Effector CD4-positive, alpha-beta T cell (primary cell): Measurements from ENCODE around the gene TRAPPC1.
A peak's percentile ranks its signal among the peaks of the same experiment; 100 is the strongest.
"Not testable (repeated sequence)": the region's sequence is repeated elsewhere in the genome, so short reads cannot be mapped to it uniquely, and the experiment has no call there.

Experiments
- DNase-seq: peaks from one replicate; pipeline ENCODE4 v3.0.0-alpha.2; 2020
- total RNA-seq: gene quantifications from one replicate; lab custom pipeline; 2026; lab: John Stamatoyannopoulos, UW

The TRAPPC1 gene, protein sequence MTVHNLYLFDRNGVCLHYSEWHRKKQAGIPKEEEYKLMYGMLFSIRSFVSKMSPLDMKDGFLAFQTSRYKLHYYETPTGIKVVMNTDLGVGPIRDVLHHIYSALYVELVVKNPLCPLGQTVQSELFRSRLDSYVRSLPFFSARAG
- 10.9 reads per million, percentile 33 among the genes with 10 or more reads in this experiment for total RNA-seq

DNA sequence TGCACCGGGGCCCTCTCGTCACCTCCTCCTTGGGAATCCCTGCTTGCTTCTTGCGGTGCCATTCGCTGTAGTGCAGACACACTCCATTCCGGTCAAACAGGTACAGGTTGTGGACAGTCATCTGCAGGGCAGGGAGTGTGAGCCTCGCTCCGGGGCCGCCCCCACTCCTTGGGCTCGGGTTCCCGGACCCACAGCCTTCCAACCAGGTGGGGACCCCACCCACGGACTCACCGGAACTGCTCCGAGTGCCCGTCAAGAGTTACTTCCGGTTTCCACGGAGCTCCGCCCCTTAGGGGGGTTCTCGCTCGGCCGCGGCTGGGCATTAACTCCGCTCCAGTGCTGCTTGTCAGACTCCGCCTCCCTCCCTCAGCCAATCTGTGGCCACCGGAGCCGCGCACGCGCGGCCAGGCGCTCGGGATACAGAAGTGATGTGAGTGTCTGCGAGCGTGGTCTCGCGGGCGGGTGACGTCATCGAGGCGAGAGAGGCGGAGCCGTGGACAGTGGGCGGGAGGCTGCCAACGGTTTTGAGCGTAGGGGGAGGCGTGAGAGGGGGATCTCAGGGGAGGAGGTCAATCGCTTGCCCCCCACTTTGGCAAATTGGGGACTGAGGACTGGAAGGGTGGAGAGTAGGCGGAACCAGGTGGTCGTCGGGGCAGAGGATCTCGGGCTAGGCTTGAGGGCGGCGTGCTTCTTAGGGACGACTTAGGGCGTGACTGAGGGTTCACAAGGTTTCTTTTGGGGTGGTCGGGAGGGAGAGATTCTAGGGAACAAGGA, at the start of gene TRAPPC1, which contains the start of gene CNTROB:
TRAPPC1 (minus strand) TSS at position 238 of the 774 bp plus-strand sequence; CDS start at position 121, 117 bp downstream.
CNTROB (plus strand) TSS at position 498 of the 774 bp plus-strand sequence. CDS start 874 bp downstream, outside the sequence.
- DNase-seq = peak; percentile 99

DNA sequence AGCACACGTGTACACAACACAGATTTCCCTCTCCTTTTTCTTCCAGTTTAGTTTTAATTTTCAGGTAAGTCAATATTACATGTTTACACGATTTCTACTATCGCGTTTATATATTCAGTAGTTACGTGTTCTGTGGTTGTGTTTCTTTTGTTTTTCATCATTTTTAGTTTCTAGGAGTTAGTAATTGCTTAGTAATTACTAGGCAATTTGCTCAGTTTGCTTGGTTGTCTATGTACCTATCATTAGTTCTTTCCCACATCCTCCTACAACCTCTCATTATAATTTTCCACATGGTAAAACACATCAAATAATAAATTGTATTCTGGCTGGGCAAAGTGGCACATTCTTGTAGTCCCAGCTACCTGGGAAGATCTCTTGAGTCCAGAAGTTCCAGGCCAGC, 46.1 kb upstream of the TRAPPC1 start:
- no peak for DNase-seq

DNA sequence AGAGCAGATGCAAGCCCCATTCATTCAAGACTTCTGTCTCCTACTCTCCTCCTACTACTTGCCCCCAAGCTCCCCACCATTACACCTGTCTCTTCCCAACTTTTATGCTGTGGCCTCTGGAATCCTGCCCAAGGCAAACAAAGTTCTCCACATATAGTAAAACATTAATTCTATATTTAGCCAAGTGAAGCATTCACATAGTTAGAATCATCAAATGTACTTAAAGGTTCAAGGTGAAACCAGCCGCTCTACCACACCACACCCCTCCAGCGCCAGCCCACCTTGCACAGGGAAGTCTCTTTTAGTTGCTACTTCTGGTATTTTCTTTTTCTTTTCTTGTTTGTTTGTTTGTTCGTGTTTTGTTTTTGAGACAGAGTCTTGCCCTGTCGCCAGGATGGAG, 45.3 kb upstream of the TRAPPC1 start:
- DNase-seq = no peak

DNA sequence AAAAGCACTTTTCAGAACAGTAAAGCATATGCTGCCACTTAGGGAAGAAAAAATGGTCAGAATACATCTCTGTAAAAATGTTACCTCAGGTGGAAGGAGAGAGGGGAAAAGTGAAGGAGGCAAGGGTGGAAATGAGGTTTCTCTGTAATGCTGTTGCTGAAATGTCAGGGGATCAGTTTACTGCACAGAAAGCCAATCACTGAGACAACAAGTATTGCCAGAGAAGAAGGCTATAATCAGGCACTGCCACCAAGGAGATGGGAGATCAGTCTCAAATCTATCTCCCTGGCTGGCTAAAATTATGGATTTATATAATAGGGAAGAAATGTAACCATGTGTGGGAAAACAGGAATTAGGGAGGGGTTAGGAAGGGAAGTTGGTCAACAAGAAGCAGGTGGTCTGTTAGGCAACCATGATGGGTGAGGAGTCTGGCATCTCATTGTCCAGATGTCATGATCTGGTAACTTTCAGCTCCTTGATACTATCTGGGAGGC, 42.9 kb upstream of the TRAPPC1 start:
- DNase-seq = no peak

DNA sequence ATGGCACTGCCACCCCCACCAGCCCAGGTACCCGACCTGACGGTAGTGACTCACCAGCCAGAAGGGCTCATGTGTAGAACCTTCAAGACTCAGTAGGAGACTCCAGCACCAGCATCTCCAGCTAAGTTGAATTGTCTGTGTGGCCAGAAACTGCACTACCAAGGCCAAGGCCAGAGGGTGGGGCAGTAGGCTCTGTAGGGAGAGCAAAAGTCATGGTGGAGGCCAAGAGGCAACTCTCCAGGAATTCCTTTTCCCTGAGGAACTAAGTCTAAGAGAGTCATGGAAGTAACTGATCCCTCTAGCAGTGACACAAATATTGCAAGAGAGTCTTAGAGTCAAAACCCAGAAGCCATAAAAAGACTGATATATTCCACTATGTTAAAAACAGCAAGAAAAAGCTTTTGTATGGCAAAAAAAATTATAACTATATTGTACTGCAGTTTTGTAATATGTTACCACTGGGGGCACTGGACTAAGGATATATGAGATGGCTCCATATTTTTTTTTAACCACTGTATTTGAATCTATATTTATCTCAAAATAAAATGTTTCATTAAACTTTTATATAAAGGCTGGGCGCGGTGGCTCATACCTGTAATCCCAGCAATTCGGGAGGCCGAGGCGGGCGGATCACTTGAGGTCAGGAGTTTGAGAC, 40.5 kb upstream of the TRAPPC1 start:
- no peak for DNase-seq

DNA sequence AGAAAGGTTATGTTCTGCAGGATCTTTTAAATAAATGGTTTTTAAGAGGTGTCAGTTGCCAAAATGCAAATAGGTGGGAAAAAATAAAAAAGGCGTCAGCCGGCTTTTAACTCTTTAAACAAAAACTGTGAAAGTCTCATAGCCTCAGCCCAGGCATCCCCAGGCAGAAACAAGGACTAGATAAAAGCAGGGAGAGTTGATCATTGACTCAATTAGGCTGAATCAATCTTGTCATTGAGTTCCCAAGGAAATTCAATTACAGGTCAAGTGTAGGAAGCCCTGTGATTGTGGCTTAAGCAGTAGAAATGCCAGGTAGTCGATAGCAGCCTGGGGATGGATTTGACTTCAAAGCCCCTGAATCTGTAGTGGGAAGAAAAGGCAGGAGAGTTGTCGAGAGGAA, 39.9 kb upstream of the TRAPPC1 start:
- DNase-seq = no peak

DNA sequence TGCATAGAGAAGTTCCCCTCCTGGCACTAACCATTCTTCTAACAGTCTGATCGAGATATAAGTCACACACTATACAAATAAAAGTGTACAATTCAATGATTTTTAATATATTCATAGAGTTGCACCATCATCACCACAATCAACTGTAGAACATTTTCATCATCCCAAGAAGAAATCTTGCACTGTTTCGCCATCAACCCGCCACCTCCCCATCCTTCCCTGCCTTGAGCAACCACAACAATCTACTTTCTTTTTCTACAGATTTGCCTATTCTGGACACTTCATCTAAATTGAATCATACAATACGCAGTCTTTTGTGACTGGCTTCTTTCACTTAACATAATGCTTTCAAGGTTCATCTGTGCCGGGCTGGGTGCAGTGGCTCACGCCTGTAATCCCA, 37.7 kb upstream of the TRAPPC1 start:
- no peak for DNase-seq

DNA sequence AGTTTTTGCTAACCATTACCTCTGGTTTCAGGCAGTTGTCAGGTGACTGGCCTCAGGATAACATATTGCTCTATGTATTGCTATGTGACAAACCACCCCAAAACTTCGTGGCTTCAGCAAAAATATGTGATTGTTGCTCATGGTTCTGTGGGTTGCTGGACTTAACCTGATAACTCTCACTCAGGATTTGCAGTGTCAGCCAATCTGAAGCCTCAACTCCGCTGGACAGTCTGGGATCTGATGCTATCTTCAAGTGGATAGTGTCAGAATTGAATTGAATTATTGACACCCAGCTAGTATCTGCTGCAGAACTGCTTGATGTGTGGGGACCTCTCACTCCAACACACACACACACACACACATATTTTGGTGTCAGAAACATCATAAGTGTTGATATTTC, 36.0 kb upstream of the TRAPPC1 start:
- DNase-seq = no peak

DNA sequence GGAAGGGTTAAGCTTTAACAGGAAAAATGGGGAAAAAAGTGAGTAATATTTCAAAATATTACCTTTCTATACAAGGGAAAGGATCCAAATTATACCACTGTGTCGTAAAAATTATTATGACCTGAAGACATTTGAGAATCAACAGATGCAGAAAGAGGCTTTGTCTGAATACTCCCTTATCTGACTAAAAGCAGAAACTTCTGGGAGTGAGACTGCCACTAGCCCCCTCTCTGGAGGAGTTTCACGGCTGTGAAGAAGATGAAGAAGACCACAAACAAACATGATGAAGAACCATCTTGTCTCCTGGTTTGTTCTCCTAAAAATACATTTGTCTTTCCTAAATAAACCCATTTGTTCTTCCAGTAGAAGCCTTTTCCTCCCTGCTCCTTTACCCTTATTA, 29.7 kb upstream of the TRAPPC1 start:
- DNase-seq = no peak

DNA sequence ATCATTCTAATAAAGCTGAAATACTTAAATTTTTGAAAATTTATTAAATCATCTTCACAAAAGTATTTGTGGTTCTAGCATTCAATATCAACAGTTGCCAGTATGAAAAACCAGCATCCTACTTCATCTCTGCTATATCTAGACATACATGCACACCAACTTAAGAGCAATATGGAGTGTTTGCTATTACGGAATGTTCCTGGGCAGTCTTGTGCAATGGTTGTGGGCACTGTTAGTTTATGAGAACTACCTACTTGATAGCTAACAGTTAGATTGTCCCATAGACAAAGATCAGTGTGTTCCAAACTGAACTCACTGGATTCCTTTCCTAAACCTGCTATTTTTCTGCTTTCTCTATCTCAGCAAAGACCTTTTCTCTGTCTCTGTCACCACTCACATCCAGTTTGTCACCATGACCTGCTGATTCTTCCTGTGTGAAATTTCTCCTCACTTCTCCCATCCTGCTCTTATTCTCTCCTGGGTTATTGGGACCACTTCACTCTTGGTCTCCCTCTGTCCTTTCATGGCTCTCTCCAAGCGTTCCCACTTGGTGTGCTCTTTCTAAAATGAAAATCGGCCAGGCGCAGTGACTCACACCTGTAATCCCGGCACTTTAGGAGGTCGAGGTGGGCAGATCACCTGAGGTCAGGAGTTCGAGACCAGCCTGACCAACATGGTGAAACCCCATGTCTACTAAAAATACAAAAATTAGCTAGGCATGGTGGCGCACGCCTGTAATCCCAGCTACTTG, 27.9 kb upstream of the TRAPPC1 start:
- no peak for DNase-seq

DNA sequence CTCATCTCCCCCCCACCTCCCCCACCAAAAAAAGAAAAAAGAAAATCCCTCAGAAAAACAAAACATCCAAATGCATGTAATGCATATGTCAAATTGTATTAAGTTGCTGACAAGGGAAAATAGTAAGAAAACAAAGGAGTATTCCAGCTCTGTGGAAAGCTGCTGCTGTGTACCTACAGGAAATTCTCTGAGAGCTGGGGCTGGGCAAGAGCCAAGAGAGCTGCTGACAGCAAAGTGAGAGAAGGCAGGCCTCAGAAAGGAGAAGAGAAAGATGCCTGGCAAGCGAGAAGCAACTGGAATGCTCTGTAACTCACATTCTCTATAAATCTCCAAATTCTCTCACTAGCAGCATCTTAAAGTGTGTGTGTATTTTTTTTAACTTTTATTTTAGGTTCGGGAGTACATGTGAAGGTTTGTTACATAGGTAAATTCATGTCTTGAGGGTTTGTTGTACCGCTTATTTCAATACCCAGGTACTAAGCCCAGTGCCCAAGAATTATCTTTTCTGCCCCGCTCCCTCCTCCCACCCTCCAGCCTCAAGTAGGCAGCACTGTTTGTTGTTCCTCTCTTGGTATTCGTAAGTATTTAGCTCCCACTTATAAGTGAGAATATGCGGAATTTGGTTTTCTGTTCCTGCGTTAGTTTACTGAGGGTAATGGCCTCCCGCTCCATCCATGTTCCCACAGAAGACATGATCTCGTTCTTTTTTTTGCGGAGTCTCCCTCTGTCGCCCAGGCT, 24.7 kb upstream of the TRAPPC1 start:
- no peak for DNase-seq

DNA sequence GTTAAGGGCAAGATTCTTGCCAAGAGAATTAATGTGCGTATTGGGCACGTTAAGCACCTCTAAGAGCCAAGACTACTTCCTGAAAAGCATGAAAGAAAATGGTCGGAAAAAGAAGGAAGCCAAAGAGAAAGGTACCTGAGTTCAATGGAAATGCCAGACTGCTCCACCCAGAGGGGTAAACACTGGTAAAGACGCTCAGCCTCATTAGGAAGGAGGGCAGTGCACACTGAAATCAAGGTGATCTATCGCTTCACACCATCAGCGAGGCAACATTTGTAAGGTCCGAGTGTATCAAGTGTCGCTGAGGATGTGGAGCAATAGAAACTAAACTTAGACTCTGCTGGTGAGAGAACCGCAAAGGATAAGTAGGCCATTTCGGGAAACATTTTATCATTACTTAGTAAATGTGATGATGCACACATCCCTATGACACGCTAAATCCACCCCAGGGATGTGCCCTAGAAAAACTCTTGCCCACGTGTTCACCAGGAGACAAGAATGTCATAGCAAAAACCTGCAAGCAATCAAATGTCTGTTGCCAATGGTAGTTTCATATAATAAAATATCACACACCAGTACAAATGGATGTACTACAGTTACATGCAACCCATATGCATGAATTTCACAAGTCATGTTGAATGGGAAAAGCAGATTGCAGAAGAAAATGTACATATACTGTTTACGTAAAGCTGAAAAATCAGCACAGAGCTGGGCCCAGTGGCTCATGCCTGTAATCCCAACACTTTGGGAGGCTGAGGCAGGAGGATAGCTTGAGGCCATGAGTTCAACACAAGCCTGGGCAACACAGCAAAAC, 23.9 kb upstream of the TRAPPC1 start:
- DNase-seq = no peak

DNA sequence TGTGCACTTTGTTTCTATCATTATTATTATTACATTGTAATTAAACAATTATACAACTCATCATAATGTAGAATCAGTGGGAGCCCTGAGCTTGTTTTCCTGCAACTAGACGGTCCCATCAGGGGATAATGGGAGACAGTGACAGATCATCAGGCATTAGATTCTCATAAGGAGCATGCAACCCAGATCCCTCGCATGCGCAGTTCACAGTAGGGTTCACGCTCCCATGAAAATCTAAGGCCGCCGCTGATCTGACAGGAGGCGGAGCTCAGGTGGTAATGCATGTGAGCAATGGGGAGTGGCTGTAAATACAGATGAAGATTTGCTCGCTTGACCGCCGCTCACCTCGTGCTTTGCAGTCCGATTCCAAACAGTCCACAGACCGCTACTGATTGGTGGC, 21.5 kb upstream of the TRAPPC1 start:
- not testable (repeated sequence) for DNase-seq

DNA sequence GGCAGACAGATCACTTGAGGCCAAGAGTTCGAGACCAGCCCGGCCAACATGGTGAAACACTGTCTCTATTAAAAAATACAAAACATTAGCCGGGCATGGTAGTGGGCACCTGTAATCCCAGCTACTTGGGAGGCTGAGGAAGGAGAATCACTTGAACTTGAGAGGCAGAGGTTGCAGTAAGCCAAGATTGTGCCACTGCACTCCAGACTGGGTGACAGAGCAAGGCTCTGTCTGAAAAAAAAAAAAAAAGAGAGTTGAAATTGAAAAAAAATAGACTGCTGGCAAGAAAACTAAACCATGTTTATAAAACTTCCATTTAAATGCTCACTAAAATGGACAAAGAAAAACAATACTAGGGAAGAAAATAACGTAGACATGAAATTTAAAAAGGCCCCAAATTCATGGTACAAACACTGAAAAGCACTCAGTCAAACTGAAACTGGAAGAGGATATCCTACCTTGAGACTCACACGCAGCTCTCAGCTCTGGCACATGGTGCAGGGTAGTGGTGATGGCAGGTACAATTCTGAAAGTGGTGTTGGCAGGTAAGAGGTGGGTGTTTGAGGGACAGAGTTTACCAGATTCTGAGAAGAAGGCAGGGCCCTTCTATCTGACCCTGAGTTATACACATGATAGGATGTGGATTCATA, 19.5 kb upstream of the TRAPPC1 start:
- DNase-seq = no peak

DNA sequence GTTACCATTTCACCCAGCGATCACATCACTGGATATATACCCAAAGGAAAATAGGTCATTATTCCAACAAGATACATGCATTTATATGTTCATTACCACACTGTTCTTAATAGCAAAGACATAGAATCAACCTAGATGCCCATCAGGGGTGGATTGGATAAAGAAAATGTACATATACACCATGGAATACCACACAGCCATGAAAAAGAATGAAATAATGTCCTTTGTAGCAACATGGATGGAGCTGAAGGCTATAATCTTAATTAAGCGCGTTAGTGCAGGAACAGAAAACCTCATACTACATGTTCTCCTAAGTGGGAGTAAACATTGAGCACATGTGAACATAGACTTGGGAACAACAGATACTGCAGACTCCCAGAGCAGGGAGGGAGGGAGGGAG, 18.8 kb upstream of the TRAPPC1 start:
- no peak for DNase-seq

DNA sequence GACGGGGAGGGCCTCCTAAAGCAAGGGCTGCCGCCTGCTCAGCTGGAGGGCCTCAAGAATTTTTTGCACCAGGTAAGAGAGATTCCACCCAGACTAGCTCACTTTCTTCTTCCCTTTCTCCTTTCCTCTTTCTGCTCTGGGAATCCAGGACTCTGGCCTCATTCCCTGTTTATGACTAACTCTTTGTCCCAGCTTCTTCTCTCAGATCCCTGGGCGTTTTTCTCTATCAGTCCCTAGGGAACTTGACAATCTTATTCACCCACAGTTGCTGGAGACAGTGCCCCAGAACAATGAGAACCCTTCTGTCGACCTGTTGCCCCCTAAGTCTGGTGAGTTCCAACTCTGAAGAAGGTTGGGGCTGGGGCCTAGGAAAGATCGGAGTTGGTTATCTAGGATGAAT, 15.9 kb upstream of the TRAPPC1 start:
- no peak for DNase-seq

DNA sequence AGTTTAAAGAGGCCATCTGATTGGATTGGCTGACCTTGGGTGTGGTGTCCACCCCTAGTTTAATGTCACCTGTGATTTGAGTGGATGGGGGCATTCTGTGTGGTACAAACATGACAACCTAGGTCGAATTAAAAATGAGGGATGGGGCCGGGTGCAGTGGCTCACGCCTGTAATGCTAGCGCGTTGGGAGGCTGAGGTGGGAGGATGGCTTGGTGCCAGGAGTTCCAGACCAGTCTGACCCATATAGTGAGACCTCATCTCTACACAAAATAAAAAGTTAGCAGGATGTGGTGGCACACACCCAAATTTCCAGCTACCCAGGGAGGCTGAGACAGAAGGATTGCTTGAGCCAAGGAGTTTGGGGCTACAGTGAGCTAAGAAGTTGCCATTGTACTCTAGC, 14.7 kb upstream of the TRAPPC1 start:
- DNase-seq = no peak

DNA sequence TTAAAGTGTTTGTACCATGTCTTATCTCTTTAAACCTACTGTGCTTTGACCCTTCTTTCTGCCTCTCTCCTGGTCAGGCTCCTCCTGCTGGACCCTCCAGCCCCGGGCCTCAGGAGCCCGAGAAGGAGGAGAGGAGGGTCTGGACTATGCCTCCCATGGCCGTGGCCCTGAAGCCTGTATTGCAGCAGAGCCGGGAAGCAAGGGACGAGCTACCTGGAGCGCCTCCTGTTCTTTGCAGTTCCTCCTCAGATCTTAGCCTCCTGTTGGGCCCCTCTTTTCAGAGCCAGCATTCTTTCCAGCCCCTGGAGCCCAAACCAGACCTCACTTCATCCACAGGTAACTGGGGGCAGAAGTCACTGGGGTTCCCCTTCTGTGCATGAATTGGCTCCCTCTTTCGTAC, 13.9 kb upstream of the TRAPPC1 start:
- no peak for DNase-seq

DNA sequence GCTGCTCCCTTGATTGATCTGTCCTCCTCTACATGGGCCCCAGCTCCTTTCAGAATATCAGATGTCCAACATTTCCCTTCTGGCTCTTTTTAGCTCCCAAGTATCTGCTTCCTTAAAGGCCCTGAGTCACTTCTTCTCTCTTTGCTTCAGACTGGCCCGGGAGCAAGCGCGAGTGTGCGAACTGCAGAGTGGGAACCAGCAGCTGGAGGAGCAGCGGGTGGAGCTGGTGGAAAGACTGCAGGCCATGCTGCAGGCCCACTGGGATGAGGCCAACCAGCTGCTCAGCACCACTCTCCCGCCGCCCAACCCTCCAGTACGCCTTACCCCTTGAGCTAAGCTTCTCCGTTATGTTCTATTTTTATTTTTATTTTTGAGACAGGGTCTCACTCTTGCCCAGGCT, 12.6 kb upstream of the TRAPPC1 start:
- DNase-seq = no peak

DNA sequence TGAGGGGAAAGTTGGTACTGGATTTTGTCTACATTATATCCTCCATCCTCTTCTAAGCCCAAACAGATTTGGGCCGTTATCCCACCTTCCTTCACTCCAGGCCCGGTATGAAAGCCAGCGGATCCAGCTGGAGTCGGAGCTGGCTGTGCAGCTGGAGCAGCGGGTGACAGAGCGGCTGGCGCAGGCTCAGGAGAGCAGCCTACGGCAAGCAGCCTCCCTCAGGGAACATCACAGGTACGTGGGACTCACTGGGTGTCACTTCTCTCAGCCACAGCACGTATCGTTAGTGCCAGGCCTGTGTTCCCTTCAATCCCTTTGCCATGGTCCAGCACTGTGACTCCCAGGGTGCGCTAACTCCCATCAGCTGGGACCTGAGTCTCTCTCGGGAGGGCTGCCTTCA, 11.5 kb upstream of the TRAPPC1 start:
- DNase-seq = no peak

DNA sequence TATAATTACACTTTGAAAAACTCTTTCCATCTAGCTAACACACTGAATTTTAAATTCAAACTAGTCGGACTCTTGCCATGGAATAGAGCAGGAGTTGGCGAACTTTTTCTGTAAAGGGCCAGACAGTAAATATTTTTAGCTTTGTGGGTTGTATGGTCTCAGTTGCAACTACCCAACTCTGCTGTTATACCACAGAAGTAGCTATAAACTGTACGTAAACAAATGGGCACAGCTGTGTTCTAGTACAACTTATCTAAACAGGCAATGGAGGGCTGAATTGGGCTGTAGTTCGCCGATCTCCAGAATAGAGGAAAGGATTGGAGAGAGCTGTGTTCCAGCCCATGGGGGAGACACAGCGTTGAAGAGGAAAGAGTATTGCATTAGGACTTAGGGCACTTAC, 9.0 kb upstream of the TRAPPC1 start:
- DNase-seq = no peak
